GM13976 (cell line): Measurements from ENCODE around the gene POLL.
A peak's percentile ranks its signal among the peaks of the same experiment; 100 is the strongest.
"Not testable (repeated sequence)": the region's sequence is repeated elsewhere in the genome, so short reads cannot be mapped to it uniquely, and the experiment has no call there.

Experiments used
- DNase-seq: peaks from one replicate; pipeline ENCODE4 v3.0.0; 2012; ENCODE audit warnings: low spot score
- in situ Hi-C: fragments of 300-500 bp; cut with MboI; formaldehyde crosslinking; loops from one replicate; pipeline ENCODE4 v1.12.0; 2022; ENCODE audit warnings: low sequenced_read_pairs, mixed read lengths, inconsistent platforms; ENCODE audit not compliant: unreplicated experiment
- TF ChIP-seq, protein P1 (sequence below): IDR thresholded peaks from 2 replicates; pipeline ENCODE4 v1.5.1; 2012; ENCODE audit warnings: borderline replicate concordance, mild to moderate bottlenecking; ENCODE audit not compliant: insufficient read depth; ENCODE audit errors: extremely low read depth, missing control alignments, control extremely low read depth

POLL gene

DNA sequence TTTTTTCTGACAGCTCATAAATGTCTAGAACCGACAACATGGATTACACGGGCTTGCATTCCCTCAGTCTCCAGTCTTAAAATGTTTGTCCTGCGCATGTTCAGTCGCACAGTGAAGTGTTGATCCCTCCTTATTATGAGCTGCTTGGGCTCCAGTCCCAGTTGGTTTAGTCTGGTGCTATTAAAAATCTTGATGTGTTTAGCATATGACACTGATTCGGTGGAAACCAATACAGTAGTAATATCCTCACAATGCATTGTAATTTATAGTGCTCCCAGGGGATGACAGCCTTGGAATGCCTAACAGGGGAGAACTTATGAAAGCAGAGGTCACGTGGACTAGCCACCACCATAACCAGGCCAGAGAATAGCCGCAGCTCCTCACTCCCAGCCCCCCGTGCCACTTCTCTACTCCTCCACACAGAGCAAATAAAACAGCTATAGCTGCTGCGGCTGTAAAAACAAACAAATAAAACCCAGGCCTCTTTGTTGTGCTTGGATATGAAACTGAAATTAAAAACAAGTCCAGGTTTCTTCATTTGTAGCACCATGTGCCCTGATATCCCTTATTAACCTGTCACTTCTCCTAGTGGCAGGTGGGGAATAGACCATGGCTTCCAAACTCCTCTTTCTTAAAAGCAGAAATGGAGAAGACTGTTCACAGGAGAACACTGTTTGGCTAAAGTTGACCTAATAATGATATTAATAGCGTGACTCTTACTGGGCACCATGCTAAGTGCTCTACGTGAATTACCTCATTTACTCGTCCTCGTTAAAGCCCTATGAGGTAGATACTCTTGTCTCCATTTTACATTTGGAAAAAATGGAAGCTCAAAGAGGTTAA is 7.8 kb upstream of the POLL start:
- no peak for DNase-seq
- in situ Hi-C loops: no loop called here
- TF ChIP-seq, protein P1, sequence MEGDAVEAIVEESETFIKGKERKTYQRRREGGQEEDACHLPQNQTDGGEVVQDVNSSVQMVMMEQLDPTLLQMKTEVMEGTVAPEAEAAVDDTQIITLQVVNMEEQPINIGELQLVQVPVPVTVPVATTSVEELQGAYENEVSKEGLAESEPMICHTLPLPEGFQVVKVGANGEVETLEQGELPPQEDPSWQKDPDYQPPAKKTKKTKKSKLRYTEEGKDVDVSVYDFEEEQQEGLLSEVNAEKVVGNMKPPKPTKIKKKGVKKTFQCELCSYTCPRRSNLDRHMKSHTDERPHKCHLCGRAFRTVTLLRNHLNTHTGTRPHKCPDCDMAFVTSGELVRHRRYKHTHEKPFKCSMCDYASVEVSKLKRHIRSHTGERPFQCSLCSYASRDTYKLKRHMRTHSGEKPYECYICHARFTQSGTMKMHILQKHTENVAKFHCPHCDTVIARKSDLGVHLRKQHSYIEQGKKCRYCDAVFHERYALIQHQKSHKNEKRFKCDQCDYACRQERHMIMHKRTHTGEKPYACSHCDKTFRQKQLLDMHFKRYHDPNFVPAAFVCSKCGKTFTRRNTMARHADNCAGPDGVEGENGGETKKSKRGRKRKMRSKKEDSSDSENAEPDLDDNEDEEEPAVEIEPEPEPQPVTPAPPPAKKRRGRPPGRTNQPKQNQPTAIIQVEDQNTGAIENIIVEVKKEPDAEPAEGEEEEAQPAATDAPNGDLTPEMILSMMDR: no peak

DNA sequence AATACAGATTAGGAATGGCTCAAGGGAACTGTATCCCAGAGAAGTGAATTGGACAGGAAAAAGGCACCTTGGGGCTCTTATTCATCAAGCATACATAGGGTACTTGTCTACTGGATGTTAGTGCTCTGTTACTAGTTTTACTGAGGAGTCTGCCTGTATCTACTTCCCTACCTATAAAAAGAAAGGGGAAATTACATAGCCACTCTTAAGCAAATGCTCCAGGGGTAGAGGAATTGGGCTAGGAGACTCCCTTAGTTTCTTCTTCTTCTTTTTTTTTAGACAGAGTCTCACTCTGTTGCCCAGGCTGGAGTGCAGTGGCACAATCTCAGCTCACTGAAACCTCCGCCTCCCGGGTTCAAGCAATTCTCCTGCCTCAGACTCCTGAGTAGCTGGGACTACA is 5.3 kb upstream of the POLL start:
- DNase-seq, in situ Hi-C loops: not testable (repeated sequence)

- in situ Hi-C loops: no loop called here
- DNase-seq: peak; percentile 9
- TF ChIP-seq, protein P1: no peak
Measured at GRCh38 chr10:101588879-101589278, 822 bp upstream of the POLL start.

- TF ChIP-seq, protein P1: no peak
- in situ Hi-C loops: no loop called here
Measured at GRCh38 chr10:101585841-101586240, 2.2 kb downstream of the POLL start.

GRCh38 chr10:101580486-101581399 is 7.3 kb downstream of the POLL start:
- TF ChIP-seq, protein P1: no peak
- in situ Hi-C loops: no loop called here
- no peak for DNase-seq

More at GRCh38 chr10:101585841-101586240, 2.2 kb downstream of the POLL start:
- no peak for DNase-seq

- in situ Hi-C loops: no loop called here
- no peak for DNase-seq
- TF ChIP-seq, protein P1: no peak
Measured at GRCh38 chr10:101579516-101579870, 8.6 kb downstream of the POLL start.

DNA sequence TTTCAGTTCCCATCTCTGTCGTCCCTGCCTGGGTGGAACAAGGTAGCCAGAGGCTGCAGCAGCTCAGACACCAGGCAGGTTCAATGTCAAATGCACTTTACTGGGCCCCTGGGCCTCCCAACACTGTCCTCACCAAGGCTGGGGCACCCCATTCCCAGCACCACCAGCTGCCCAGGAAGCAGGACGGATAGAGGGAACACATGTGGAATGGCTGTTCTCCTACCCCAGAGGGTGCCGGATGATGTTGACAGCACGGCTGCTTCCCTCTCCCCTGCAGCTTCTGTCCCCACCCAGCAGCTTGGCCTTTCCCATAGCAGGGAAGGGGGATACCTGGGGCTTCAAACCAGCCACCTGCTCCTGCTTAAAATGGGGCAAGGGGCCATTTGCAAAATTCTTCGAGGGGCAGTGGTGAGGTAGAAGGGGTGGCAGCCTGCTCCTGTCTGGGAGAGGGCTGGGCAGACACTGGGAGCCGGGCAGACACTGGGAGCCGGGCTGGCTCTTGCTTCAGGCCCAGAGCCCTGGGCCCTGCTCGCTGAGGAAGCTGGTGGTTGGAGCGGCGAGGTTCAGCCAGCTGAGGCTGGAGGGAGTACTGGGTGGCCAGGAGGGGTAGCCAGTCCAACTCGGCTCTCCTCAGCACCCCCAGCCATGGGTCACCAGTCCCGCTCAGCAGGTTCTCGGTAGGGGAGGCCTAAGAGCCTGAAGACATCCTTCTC is 9.1 kb downstream of the POLL start:
- TF ChIP-seq, protein P1: no peak
- DNase-seq: no peak
- in situ Hi-C loops: no loop called here
